ENCODE measurements around the gene LRPPRC.

DNA sequence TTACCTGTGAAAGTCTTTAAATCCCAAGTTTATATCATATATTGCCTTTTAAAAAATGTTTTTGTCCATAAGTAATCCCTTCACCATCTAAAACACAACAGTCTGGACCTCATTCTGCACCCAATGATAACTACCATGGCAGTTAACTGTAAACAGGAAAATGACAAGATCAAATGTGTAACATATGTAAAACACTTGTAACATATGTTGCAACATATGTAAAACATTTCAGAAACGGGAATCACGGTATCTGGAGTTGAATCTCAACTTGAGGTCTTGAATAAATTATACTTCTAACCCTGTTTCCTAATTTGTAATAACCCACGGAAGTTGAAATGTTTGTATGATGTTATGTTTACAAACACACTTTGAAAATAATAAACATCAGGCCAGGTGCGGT lies 6.2 kb downstream of the LRPPRC start:
- no peak for TF ChIP-seq EZH2 (IDR thresholded peaks at IDR 0.05; ENCODE audit: low read length, missing control alignments)
- TF ChIP-seq, protein P1, sequence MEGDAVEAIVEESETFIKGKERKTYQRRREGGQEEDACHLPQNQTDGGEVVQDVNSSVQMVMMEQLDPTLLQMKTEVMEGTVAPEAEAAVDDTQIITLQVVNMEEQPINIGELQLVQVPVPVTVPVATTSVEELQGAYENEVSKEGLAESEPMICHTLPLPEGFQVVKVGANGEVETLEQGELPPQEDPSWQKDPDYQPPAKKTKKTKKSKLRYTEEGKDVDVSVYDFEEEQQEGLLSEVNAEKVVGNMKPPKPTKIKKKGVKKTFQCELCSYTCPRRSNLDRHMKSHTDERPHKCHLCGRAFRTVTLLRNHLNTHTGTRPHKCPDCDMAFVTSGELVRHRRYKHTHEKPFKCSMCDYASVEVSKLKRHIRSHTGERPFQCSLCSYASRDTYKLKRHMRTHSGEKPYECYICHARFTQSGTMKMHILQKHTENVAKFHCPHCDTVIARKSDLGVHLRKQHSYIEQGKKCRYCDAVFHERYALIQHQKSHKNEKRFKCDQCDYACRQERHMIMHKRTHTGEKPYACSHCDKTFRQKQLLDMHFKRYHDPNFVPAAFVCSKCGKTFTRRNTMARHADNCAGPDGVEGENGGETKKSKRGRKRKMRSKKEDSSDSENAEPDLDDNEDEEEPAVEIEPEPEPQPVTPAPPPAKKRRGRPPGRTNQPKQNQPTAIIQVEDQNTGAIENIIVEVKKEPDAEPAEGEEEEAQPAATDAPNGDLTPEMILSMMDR (conservative IDR thresholded peaks at IDR 0.05 in 1 of 2, IDR thresholded peaks at IDR 0.05 in 1 of 2; ENCODE audit: low read depth in 1 of 2, low read length in 2 of 2) = no peak
